Duodenal mucosa (tissue), 2 donors: ENCODE data around the gene ARL6IP4.

ENCODE experiments used
- H3K27ac ChIP-seq: one replicate; pipeline ENCODE4 v1.7.0; 2013; ENCODE audit warnings: low read depth, low read length
- H3K27me3 ChIP-seq, 2 donors: one replicate each; pipeline ENCODE4 v1.7.0; 2013; ENCODE audit warnings: low read length in 2 of 2, control low read depth in 1 of 2; ENCODE audit not compliant: insufficient read depth in 2 of 2, control insufficient read depth in 1 of 2
- H3K36me3 ChIP-seq, 2 donors: one replicate each; pipeline ENCODE4 v1.7.0; 2013; ENCODE audit warnings: low read length in 2 of 2, control low read depth in 1 of 2; ENCODE audit not compliant: insufficient read depth in 2 of 2, control insufficient read depth in 1 of 2
- H3K4me1 ChIP-seq, 2 donors: one replicate each; pipeline ENCODE4 v1.7.0; 2013; ENCODE audit warnings: low read length in 2 of 2, control low read depth in 1 of 2; ENCODE audit not compliant: insufficient read depth in 2 of 2, control insufficient read depth in 1 of 2
- H3K4me3 ChIP-seq, 2 donors: one replicate each; pipeline ENCODE4 v1.7.0; 2013; ENCODE audit warnings: low read length in 2 of 2, low read depth in 1 of 2
- H3K9ac ChIP-seq, 2 donors: one replicate each; pipeline ENCODE4 v1.7.0; 2013; ENCODE audit warnings: low read length in 2 of 2, low read depth in 1 of 2
- H3K9me3 ChIP-seq, 2 donors: one replicate each; pipeline ENCODE4 v1.7.0; 2013; ENCODE audit warnings: low read length in 2 of 2, control low read depth in 1 of 2; ENCODE audit not compliant: control insufficient read depth in 1 of 2

The ARL6IP4 gene

DNA sequence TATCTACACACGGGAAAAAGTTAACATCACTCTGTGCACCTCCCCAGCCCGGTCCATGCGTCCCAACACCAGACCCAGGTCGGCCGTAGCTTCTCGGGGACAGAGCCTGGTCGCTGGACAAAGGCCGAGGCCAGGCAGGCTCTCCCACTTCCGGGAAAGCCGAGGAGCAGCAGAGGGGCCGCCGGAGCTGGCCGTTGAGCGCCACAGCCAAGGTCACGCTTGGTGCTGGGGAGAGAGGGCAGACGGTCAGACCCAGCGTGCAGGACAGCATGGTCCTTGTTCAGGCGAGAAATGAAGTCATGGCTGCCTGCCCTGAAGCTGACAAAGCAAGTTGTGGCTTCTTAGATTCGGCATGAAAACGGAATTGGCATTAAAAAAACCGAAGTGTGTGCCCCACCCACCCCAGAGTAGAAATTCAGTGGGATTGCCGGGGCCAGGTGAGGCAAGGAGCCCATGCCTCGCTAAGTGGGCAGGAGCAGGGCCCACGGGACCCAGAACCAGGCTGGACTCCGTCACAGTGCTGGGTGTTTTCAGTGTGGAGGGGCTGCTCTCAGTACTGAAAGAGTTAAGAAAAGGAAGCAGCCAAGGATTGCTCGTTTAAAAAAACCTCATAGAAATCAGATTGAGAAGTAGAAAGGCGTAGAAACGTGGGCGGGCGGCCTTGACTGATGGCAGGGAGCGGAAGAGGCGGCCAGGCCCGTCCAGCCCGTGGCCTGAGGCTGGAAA lies 4.3 kb downstream of the ARL6IP4 start:
- Histone ChIP-seq H3K4me3 (no peak overlapping the region), H3K9ac (no peak overlapping the region), H3K27me3 (no peaks in the 10 kb centered on the region), H3K27ac (no peak overlapping the region), H3K36me3 (peaks cover 0 to 35% of the 10 kb centered on the region in 2 donors), H3K9me3 (no peaks in the 10 kb centered on the region), H3K4me1 (peaks cover 35 to 38% of the 10 kb centered on the region in 2 donors)

GRCh38 chr12:122985338-122986257 lies 5.1 kb downstream of the ARL6IP4 start:
- no peaks in the 10 kb centered on the region for H3K27me3 ChIP-seq
- H3K36me3 ChIP-seq = peaks cover 0 to 35% of the 10 kb centered on the region in 2 donors
- H3K9ac ChIP-seq = no peak overlapping the region
- H3K4me3 ChIP-seq = no peak overlapping the region
- H3K27ac ChIP-seq = no peak overlapping the region
- H3K4me1 ChIP-seq = peaks cover 31 to 34% of the 10 kb centered on the region in 2 donors
- no peaks in the 10 kb centered on the region for H3K9me3 ChIP-seq

- H3K9ac ChIP-seq = no peak overlapping the region
- H3K9me3 ChIP-seq = no peaks in the 10 kb centered on the region
- peaks cover 28 to 34% of the 10 kb centered on the region in 2 donors for H3K4me1 ChIP-seq
- peaks cover 0 to 35% of the 10 kb centered on the region in 2 donors for H3K36me3 ChIP-seq
- H3K4me3 ChIP-seq = no peak overlapping the region
- no peak overlapping the region for H3K27ac ChIP-seq
- no peaks in the 10 kb centered on the region for H3K27me3 ChIP-seq
Observed at GRCh38 chr12:122986258-122986871, 5.9 kb downstream of the ARL6IP4 start.

DNA sequence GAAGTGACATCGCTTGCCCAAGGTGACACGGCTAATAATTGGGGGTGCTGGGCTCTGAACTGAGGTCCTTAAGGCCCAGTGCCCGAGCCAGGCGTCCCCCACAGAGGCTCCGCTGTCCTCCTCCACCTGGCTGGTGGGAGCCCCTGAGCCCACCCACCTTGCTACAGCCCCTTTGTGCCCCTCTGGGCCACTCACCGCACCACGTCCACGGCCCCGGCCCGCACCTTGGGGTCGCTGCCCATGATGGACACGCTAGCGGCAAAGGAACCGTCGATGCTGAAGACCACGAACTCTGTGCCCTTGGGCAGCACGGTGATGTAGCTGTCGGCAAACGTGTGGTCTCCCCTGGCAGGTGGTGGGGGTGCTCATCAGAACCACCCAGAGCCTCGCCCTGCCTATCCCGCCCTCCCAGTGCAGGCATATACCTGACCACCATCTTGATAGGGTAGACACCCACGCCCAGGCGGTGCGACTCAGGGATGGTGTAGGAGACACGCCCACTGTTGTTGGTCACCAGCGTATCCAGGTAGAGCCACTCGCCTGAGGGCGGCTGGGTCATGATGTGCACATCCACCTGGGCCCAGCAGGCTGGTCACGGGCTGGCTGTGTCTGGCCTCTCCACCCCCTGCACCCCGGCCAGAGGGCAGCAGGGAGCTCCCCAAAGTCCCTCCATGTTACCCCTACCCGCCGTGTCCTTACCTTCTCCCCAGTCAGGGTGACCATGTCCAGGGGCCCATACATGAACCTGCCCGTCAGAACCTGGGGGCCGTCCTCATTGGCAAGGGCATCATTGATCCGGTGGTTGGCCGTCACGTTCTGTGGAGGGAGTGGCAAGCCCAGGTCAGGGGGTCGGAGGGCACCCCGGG lies 6.8 kb downstream of the ARL6IP4 start:
- Histone ChIP-seq H3K4me1 (peaks cover 18 to 25% of the 10 kb centered on the region in 2 donors), H3K27ac (no peak overlapping the region), H3K9ac (no peak overlapping the region), H3K27me3 (no peaks in the 10 kb centered on the region), H3K36me3 (peaks cover 0 to 29% of the 10 kb centered on the region in 2 donors), H3K9me3 (no peaks in the 10 kb centered on the region), H3K4me3 (no peak overlapping the region)

DNA sequence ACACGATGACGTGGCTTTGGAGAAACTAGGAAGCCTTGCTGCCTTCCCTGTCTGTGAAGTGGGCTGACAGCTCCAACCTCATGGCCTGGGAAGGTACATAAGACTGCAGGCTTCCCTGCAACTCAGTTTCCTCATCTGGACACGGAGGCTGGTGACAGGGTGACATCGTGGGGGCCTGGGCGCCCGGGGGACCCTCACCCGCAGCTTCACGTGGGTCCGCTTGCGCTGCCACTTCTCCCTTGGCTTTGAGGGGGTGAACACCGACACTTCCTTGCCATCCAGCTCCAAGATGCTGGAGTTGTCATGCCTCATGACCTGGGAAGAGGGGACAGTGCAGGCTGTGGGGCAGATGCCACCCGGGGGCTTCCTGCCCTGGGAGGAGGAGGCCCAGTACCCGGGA lies 7.6 kb downstream of the ARL6IP4 start:
- H3K9ac ChIP-seq = no peak overlapping the region
- H3K9me3 ChIP-seq = no peaks in the 10 kb centered on the region
- H3K4me3 ChIP-seq = no peak overlapping the region
- H3K27ac ChIP-seq = no peak overlapping the region
- peaks cover 0 to 22% of the 10 kb centered on the region in 2 donors for H3K36me3 ChIP-seq
- peaks cover 12 to 21% of the 10 kb centered on the region in 2 donors for H3K4me1 ChIP-seq
- no peaks in the 10 kb centered on the region for H3K27me3 ChIP-seq

GRCh38 chr12:122988612-122989212 lies 8.2 kb downstream of the ARL6IP4 start:
- Histone ChIP-seq H3K27ac (no peak overlapping the region), H3K4me3 (no peak overlapping the region), H3K36me3 (peaks cover 0 to 18% of the 10 kb centered on the region in 2 donors)

DNA sequence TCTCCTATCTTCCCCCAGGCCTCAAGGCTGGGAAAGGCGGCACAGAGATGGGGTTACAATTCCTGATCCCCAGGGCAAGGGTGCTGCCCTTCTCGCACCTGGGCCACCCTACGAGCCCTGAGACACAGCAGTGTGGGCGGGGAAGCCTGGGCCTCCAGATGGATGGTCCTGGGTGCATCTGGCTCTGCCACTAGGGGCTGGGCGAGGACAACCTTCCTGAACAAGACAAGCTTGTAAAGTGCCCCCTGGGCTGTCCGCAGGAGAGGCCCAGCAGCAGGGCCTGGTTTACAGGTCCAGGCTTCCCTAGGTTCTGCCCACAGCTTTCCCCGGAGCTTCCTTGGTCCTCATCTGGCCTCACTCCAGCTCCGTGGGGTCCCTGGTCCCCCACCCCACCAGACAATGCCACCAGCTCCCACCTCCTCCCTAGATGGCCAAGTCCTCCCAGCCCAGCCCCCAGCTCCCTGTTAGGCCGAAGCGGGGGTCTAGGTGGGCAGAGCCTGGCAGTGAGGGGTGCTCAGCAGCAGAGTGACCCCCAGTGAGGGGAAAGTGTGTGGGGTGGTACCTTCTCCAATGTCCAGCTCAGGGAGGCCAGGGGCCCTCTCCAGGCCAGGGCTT lies 8.9 kb downstream of the ARL6IP4 start:
- peaks cover 10 to 15% of the 10 kb centered on the region in 2 donors for H3K4me1 ChIP-seq
- no peak overlapping the region for H3K27ac ChIP-seq
- peaks cover 0 to 18% of the 10 kb centered on the region in 2 donors for H3K36me3 ChIP-seq
- no peak overlapping the region for H3K9ac ChIP-seq
- no peaks in the 10 kb centered on the region for H3K9me3 ChIP-seq
- no peaks in the 10 kb centered on the region for H3K27me3 ChIP-seq
- H3K4me3 ChIP-seq = no peak overlapping the region

More at GRCh38 chr12:122988612-122989212, 8.2 kb downstream of the ARL6IP4 start:
- Histone ChIP-seq H3K9ac (no peak overlapping the region), H3K9me3 (no peaks in the 10 kb centered on the region), H3K4me1 (peaks cover 13 to 20% of the 10 kb centered on the region in 2 donors), H3K27me3 (no peaks in the 10 kb centered on the region)

DNA sequence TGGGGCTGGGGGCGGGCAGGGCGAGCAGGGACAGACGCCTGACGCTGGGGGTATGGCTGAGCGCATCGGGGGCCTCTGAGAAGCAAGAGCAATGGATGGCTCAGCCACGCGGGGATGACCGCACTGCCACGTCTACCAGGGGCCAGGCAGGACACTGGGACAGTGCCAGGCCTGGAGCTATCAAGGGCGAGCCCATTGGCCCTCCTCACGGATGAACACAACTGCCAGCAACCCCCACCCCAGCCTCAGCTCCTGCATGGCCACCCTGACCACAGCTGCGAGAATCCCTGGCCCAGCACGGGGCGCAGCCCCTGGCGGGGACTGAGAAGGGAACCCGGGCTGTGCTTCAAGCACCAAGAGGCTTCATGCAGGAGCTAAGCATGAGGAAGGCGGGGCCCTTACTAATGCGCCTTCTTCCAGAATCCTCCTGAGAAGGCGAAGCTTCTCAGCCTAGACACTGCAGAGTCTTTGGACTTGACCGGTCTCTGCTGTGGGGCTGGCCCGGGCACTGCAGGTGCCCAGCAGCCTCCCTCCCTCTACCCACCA lies 9.5 kb downstream of the ARL6IP4 start:
- H3K9ac ChIP-seq = no peak overlapping the region
- H3K9me3 ChIP-seq = no peaks in the 10 kb centered on the region
- peaks cover 0 to 18% of the 10 kb centered on the region in 2 donors for H3K36me3 ChIP-seq
- H3K4me1 ChIP-seq = peaks cover 10% of the 10 kb centered on the region in 2 donors
- H3K27me3 ChIP-seq = no peaks in the 10 kb centered on the region
- no peak overlapping the region for H3K4me3 ChIP-seq
- no peak overlapping the region for H3K27ac ChIP-seq
